ENCODE measurements around the gene GPX2.
"Not testable (repeated sequence)": the region's sequence is repeated elsewhere in the genome, so short reads cannot be mapped to it uniquely, and the experiment has no call there.

Gene GPX2

DNA sequence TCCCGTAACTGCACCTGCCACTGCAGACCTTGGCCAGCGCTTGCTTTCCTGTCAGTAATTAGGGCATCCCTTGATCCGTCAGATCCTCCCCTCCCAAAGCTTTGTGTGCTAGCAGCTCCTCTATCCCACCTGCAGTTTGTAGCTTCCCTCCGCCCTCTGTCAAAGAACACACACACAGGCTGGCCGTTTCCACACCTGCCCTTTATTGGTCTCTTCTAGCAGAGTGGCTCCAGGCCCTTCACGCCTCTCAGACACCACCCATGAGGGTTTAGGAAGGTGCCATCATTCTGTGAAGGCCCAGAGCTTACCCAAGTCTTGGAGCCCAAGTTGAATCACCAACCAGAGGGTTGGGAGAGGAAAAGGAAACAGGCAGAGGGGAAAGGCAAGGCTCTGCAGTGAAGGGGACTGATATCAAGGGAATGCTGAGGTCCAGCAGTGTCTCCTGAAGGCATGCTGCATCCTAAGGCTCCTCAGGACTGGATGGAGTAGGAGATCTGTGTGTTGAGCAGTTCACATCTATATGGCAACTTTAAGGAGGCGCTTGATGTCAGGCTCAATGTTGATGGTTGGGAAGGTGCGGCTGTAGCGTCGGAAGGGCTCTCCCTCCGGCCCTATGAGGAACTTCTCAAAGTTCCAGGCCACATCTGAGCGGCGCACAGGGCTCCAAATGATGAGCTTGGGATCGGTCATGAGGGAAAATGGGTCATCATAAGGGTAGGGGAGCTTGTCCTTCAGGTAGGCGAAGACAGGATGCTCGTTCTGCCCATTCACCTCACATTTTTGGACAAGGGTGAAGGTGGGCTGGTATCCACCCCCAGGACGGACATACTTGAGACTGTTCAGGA, 3.4 kb downstream of the GPX2 start:
- no peak for DNase-seq

DNA sequence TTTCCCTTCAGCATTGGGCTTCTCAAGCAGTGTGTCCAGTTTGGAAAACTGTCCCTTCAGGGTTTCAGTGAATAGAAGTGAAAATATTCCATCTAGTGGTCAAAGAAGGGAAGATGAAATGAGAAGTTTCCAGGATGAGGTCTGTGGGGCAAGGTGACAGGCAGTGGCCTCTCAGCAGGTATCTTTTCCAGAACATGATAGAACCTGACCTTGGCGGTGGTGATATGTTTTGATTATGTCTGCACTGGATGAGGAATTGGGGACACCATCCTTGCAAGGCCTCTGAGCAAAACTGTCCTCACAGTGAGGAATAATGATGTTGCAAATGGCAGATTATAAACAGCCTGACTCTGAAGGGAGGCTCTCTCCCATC, 4.7 kb downstream of the GPX2 start:
- no peak for DNase-seq

DNA sequence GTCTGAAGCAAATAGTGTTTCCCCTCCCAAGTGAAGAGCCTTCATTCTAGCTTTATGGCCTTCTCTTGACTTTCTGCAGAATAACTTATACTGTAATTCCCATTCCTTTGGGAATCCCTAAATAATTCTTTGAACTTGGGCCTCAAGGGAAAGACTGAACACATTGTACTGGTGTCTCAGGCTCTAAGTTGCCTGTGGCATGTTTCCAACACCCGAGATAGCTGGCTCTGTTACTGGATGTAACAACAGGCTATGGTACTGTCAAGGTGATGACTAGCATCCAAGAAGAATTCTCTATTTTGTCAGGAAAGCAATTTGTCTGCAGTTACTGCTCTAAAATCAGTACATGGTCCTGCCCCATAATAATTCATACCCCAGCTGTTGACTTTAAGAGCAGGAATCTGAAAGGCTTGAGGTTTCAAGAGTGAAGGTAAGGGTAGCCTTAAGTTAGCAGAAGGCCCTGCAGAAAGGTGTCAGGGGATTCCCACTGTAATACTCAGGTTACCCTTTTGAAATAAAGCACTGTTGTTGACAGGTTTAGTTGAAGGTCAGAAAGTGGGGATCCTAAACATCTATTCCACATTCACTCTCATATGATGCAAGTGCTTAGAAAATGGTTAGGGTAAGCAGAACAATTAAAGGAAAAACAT, 5.2 kb downstream of the GPX2 start:
- no peak for DNase-seq

DNA sequence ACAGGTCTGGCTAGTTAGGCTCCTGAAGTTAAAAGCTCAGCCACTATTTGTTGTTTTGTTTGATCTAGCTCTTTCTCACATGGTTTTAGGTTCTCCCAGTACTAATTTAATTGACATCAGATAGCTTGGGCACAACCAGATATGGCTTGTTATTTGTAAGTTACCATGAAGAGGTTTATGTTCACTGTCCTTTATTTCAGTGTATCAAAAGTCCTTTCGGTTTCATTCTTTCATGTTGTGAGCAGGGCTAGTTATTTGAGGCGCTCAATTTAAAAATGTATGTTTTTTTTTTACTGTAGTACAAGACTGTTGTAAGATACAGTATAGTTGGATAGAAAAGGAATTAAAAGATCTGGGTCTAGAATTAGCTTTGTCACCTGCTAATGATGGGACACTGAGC, 7.0 kb downstream of the GPX2 start:
- no peak for DNase-seq

DNA sequence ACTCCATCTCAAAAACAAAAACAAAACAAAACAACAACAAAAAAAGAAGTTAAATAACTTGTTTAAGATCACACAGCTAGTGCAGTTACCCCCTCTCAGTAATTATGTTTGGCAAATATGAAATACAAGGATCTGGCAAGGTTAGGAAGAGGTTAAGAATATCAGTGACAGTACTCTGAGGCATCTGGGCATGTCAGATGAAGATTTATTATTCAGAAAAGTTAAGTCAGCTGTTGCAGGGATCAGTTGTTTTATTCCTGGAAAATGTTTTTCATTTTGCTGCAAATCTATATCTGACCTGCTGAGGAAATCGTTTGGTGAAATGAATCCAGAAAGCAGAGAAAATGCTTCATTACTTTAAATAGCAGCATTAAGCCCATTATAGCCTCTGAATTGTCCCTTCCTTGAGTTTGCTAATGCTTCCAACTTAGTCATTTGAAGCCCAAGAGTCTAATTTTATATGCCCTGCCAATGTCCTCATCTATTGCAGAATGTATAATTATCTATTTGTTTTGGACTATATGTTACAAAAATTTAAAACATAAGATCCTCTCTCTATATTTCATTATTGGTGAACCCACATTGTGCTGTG, 8.1 kb downstream of the GPX2 start:
- no peak for DNase-seq

DNA sequence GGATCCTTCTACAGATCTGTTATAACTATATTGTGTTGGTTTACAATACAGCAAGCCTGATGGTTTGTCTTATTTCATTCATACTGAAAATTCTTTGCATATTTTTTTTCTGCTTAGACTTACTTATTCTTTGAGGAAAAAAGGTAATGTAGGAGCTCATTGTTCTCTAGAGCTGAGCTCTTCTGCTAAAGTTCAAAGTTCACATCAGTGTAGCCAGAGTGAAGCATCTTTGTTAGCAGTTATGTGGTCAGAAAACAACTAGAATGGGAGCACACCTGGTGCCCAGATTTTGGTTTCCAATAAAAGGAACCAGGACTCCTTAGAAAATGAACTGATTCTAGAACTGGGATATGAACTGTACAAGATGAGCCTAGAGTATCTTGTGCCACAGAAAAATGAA, 10.3 kb downstream of the GPX2 start:
- DNase-seq: no peak

DNA sequence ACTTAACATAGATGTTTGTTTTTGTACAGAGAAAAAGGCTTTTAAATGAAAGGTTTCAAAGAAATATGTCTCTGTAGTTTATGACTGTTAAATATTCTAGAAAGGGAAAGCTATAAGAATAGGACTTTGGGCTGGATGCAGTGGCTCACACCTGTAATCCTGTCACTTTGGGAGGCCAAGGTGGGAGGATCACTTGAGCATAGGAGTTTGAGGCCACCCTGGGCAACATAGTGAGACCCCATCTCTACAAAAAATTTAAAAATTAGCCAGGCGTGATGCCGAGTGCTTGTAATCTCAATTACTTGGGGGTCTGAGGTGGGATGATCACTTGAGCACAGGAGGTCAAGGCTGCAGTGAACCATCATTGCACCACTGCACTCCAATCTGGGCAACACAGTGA, 11.4 kb downstream of the GPX2 start:
- no peak for DNase-seq

DNA sequence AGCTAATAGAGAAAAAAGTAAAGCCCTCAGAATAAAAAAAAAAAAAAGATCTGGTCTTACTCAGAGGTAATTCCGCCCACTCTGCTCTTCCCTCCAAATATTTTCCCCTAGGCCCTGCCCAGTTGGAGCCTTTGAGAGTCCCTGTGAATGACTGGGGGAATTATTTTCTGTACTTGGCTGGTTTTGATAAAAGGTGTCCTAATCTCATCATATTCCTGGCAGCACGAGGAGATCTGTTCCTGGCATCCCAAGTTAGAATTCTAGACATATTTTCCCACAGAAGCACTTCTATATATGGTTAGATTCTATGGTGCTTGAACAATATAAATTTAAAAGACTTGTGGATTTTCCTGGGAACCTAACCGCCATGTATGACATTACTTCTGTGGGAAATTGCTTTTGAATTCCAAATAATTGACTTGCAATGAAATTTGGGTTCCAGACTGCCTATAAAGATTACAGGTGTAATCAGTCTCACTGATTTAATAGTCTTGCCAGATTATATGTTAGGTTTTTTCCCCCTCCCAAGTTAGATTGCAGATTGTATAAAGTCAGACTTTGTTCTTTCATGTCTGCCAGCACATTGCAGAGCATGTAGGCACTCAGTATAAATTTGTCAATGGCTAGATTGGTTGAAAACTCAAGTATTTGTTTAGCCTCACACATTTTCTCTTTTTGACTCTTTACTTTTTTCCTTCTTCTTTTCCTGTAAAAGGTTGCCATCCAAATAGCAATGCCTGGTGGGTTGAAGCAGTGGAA, 12.3 kb downstream of the GPX2 start:
- DNase-seq: no peak

DNA sequence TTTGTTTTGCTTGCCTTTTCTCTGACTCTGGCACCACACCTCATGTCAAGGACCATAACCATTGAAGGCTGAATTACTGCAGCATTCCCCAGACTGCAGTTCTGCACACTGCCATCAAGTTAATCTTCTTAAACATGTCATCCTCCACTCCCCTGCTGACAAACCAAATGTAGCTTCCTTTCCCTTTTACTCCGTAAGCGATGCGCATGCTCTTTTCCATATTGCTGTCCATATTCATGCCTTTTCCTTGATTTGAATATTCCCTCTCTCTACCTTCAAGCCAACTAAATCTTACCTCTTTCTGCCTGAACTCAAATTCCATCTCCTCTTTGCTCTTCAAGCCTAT, 13.6 kb downstream of the GPX2 start:
- DNase-seq: no peak

DNA sequence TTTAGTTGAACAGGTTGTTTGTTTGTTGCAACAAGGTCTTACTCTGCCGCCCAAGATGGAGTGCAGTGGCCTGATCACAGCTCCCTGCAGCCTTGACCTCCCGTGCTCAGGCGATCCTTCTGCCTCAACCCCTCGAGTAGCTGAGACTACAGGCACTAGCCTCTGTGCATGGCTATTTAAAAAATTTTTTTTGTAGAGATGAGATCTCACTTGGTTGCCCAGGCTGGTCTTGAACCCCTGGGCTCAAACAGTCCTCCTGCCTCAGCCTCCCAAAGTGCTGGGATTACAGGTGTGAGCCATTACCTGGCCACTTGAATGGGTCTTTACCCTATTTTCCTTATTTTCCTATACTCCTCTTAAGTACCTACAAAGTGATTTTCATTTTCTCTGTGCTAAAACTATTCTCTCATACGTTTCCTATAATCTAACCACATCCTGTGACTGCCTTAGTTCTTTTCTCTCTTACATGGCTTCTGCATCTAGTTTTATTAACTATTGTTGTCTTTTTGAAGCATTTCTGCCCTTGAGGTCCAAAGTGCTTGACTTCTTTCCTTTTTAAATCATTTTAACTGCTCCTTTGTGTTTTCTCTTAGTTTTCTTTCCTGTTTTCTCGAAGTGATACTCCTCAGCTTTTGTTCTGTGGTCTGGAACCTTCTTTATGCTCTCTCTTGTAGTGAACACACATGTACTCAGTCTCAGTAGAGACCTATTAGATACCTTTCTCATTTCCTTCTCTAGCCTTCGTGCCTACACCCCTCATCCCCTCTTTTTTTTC, 14.1 kb downstream of the GPX2 start:
- no peak for DNase-seq

DNA sequence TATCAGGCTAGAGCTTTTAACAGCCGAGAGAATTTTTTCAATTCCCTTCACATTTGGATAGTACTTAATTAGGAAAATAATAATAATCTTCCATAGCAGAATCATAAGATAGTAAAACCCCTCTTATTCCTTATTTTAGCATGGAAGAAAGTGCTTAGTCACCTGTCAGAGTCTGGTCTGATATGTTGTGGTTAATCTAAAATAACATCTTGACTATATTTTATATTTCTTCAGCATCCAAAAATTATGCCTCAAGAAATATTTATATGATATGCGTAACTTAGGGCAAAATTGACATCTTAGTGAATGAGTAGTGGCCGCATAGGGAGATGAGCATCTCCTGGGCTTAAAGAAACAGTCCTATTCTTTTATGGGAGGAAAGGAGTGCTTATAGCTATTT, 15.5 kb downstream of the GPX2 start:
- no peak for DNase-seq

DNA sequence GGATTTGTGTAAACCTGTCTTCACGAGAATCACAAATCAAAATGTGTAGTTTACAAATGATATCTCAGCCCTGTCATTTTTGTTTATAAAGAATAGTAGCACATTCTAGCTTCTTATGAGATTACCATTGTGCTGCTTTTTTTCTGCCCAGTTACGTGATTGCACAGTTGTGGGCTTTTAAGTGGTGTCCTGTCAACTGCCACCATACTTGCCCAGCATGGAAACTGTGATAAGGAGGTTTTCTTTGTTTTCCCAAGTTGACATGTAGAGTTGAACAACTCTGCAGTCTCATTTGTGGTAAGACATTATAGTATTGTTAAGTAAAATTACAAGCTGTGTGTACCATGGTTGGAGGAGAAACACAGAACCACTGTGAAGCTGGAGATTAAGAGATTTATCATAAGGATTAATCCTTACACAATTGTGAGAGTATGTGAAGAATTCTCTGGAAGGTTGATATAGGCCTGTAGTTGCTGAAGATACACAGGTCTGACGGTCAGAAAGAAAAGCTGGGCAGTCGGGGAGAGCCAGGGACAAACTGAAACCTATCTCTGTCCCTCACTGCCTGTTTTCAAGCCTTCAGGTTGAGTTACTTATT, 16.0 kb downstream of the GPX2 start:
- DNase-seq: no peak

DNA sequence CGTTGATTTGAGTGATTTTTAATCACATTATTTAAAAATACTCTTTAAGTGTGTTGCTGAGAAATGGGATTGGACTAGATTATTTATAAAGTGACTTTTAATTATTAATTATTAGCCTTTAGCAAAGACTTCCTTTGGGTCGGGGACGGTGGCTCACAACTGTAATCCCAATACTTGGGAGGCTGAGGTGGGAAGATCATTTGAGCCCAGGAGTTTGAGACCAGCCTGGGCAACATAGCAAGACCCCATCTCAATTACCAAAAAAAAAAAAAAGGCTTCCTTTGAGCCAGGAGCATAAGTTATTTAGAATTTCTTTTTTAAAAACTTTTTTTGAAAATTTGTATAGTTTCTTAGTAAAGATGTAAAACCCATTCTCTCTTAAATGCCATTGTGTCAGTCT, 19.5 kb downstream of the GPX2 start:
- DNase-seq: no peak

DNA sequence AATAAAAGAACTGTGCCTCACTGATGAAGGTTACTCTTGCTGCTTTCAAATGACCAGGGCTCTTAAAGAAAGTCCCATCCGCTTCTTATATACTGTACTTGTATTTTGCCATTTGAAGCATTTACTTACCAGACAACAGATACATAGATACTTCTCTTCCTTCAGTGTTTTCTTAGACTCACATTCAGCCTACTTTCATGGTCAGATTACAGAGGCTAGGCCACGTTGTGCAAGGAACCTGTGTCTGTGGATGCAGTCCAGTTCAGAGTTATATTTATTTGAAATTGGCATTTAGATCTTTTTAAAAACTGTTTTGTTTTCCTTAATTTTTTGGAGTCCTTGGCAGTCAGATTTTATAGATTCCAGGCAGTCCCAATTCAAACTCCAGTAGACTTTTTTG, 22.1 kb downstream of the GPX2 start:
- no peak for DNase-seq

DNA sequence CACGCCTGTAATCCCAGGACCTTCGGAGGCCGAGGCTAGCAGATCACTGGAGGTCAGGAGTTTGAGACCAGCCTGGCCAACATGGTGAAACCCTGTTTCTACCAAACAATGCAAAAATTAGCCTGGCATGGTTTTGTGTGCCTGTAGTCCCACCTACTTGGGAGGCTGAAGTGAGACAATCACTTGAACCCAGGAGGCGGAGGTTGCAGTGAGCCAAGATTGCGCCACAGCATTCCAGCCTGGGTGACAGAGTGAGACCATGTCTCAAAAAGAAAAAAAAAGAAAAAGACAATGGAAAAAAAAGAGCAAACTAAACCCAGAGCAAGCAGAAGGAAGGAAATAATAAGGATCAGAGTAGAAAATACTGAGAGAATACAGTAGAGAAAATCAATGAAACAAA, 22.9 kb downstream of the GPX2 start:
- DNase-seq: no peak

DNA sequence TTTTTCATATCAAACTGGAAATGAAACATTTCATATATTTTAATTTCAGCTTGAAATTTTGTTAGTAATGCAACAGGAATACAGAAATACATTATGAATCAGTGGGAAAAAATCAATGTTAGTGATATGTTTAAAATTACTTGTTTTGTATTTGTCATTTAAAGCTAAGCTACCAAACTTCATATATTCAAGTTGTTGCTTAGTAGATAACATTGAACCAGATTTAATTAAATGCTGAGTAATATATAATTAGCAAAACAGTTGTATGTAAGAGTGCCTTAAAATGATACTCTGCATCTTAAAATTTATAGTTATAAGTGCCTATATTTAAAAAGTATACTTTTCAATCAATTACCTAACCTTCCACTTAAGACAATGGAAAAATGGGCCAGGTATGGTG, 23.3 kb downstream of the GPX2 start:
- no peak for DNase-seq

DNA sequence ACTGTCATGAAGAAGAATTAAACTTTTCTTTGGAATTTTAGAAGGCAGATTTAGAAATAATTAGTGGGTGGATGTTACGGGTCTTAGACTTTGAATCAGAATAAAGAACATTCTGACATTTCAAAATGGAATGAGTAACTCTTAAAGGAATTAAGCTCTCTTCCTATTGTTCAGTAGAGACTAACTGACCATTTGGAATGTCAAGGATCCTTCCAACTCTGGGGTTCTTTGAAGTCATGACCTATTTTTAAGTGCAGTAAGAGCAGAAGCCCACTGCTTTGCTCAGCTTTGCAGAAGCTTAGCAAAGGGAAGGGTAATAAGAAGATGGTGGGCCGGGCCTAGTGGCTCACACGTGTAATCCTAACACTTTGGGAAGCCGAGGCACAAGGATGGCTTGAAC, 24.3 kb downstream of the GPX2 start:
- no peak for DNase-seq

DNA sequence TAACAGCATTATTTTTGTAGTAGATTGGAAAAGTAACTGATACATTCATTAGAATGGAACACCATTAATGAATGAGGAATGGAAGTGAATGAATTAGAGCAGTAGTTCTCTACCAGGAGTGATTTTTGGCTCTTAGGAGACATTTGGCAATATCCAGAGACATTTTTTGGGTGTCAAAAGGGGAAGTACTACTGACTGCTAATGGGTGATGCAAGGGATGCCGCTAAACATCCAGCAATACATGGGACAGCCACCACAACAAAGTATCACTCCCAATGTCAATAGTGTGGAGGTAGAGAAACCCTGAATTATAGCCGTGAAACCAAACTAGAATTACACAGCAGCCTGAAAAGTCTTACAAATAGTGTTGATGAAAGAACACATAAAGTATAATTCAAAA, 26.7 kb downstream of the GPX2 start:
- peak; percentile 56 to 72 (median 64) for DNase-seq

DNA sequence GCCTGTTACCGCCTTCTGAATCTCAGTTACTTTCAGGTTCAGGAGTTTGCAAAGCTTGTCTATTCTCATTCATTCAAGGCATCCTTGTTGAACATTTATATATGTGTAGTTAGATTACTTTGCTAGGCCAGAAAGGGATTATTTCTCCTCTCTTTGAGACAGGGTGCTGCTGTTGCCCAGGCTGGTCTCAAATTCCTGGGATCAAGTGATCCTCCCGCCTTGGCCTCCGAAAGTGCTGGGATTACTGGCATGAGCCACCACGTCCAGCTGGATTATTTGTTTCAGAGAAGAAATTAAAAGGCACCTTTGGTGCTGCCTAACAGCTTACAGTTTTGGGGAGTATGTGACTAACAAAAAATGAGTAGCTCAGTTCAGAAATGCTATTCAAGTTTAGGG, 27.5 kb downstream of the GPX2 start:
- DNase-seq: no peak

DNA sequence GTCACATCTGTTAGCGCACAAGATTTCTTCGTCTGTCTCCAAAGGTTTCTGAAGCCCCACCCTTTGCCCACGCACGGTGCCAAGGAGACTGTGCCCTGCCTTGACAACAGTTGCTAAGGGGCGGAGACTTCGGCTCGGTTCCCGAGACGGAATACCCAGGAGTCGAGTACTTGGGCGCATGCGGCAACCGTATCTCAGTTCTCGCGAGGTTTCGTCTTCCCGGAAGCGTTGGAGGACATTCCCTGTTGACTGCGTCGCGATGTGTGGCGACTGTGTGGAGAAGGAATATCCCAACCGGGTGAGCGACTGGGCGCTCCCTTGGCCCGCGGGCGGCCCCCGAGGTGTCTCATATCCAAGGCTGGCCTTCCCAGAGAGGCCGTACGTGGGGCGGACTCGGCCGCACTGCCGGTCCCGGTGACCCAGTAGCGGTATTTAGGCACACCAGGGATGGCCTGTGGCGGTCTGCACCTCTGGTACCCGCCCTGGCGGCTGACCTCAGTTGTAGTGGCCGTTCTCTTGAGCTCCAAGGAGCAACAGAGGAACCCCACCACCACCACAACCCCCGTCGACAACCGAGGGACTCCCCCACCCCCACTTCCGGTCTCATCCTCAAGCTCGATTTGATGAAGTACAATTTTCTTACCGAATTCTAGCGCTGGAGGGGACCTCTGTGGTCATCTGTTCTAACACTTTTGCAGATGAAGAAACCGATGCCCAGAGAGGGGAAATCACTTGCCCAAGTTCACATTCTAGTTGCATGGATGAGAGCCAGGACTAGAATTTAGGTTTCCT, 28.1 kb downstream of the GPX2 start, which contains the start of gene CHURC1:
TSS of gene CHURC1 (plus strand) at position 219 of the 792 bp plus-strand sequence. CDS start at position 260, 41 bp downstream.
- DNase-seq: peak; percentile 99 to 100 (median 100)

DNA sequence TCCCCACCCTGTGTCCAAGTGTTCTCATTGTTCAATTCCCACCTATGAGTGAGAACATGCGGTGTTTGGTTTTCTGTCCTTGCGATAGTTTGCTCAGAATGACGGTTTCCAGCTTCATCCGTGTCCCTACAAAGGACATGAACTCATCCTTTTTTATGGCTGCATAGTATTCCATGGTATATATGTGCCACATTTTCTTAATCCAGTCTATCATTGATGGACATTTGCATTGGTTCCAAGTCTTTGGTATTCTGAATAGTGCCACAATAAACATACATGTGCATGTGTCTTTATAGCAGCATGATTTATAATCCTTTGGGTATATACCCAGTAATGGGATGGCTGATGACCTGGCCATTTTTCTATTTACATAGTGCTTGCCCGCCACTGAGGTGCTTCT, 29.1 kb downstream of the GPX2 start:
- DNase-seq: not testable (repeated sequence)
